Measurements from ENCODE around the gene UCKL1.
"Not testable (repeated sequence)": the region's sequence is repeated elsewhere in the genome, so short reads cannot be mapped to it uniquely, and the experiment has no call there.

The UCKL1 gene

GRCh38 chr20:63920226-63920625 lies 36.0 kb downstream of the UCKL1 start:
- no peaks in the 10 kb centered on the region for H3K9me2 ChIP-seq (replicated peaks; ENCODE audit: control insufficient read depth, low read length)
- H3K27me3 ChIP-seq (ENCODE audit: control insufficient read depth, low read length) = no peaks in the 10 kb centered on the region
- H4K20me1 ChIP-seq (ENCODE audit: control insufficient read depth, insufficient read depth, low read depth, low read length) = no peaks in the 10 kb centered on the region
- H3K9me3 ChIP-seq (ENCODE audit: control insufficient read depth, insufficient read depth, low read length) = peaks cover 9% of the 10 kb centered on the region; the same call in 1 of the 2 replicates
- TF ChIP-seq EZH2phosphoT487 (IDR thresholded peaks at IDR 0.05; ENCODE audit: borderline replicate concordance, low read length) = no peak
- TF ChIP-seq CTCF (IDR thresholded peaks at IDR 0.05; ENCODE audit: low read depth, low read length, poor library complexity, severe bottlenecking) = no peak
- H3K4me2 ChIP-seq (ENCODE audit: low read length) = no peak overlapping the region
- H3K4me3 ChIP-seq (ENCODE audit: low read length) = no peak overlapping the region
- H3K36me3 ChIP-seq (ENCODE audit: control insufficient read depth, low read length) = peaks cover 20% of the 10 kb centered on the region
- peaks cover 35% of the 10 kb centered on the region for H3K4me1 ChIP-seq (ENCODE audit: control insufficient read depth, low read length)
- no peaks in the 10 kb centered on the region for H3F3A ChIP-seq (ENCODE audit: control insufficient read depth, insufficient read depth)
- H3K27ac ChIP-seq (ENCODE audit: low read depth, low read length) = no peak overlapping the region
- H3K79me2 ChIP-seq (ENCODE audit: control insufficient read depth, low read length) = peaks cover 75% of the 10 kb centered on the region

DNA sequence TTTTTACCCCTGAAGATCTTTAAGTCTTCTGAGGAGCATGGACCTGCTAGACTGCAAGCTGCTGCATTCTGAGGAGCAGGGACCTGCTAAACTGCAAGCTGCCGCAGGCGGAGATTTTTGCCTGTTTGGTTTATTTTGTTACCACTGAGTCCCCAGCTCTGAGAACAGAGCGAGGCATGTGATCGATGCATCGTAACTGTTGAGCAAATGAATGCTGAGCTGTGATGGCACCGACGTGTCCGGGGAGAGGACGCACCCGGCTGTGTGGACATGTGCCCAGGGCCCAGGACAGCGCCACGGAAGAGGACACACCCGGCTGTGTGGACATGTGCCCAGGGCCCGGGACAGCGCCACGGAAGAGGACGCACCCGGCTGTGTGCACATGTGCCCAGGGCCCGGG lies 37.1 kb downstream of the UCKL1 start:
- Histone ChIP-seq H3K4me2 (ENCODE audit: low read length) (no peak overlapping the region), H3K79me2 (ENCODE audit: control insufficient read depth, low read length) (peaks cover 77% of the 10 kb centered on the region), H3K4me3 (ENCODE audit: low read length) (no peak overlapping the region), H4K20me1 (ENCODE audit: control insufficient read depth, insufficient read depth, low read depth, low read length) (no peaks in the 10 kb centered on the region), H3F3A (ENCODE audit: control insufficient read depth, insufficient read depth) (no peaks in the 10 kb centered on the region), H3K27me3 (ENCODE audit: control insufficient read depth, low read length) (no peaks in the 10 kb centered on the region), H3K9me3 (ENCODE audit: control insufficient read depth, insufficient read depth, low read length) (peaks cover 11% of the 10 kb centered on the region; the same call in 1 of the 2 replicates), H3K36me3 (ENCODE audit: control insufficient read depth, low read length) (peaks cover 25% of the 10 kb centered on the region), H3K4me1 (ENCODE audit: control insufficient read depth, low read length) (peaks cover 35% of the 10 kb centered on the region), H3K9me2 (replicated peaks; ENCODE audit: control insufficient read depth, low read length) (no peaks in the 10 kb centered on the region), H3K27ac (ENCODE audit: low read depth, low read length) (peak overlapping the region; percentile 14; the same call in 1 of the 2 replicates)
- TF ChIP-seq CTCF (IDR thresholded peaks at IDR 0.05; ENCODE audit: low read depth, low read length, poor library complexity, severe bottlenecking) = no peak
- TF ChIP-seq EZH2phosphoT487 (IDR thresholded peaks at IDR 0.05; ENCODE audit: borderline replicate concordance, low read length) = no peak

DNA sequence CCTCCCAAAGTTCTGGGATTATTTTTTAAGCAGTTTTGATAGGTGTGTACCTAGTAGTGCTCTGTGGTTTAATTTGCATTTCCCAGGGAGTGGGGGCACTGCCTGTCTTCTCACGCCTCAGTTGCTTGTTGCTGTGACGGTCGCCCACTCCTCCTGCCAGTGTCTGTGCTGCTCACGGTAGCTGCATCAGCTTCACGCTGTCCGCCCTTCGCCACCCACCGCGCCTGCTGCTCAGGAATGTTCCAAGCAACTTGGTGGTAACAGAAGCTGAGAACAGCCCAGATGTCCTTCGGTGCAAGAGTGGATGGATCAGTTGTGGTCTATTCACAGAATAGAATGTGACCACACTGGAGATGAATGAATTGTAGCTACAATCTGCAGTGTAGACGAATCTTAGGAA lies 38.4 kb downstream of the UCKL1 start:
- Histone ChIP-seq H3K27ac (ENCODE audit: low read depth, low read length) (no peak overlapping the region), H4K20me1 (ENCODE audit: control insufficient read depth, insufficient read depth, low read depth, low read length) (no peaks in the 10 kb centered on the region), H3K36me3 (ENCODE audit: control insufficient read depth, low read length) (peaks cover 34% of the 10 kb centered on the region), H3K4me1 (ENCODE audit: control insufficient read depth, low read length) (peaks cover 35% of the 10 kb centered on the region), H3K9me2 (replicated peaks; ENCODE audit: control insufficient read depth, low read length) (no peaks in the 10 kb centered on the region), H3K27me3 (ENCODE audit: control insufficient read depth, low read length) (no peaks in the 10 kb centered on the region), H3K4me2 (ENCODE audit: low read length) (peak overlapping the region; percentile 55), H3K4me3 (ENCODE audit: low read length) (peak overlapping the region; percentile 36; the same call in 1 of the 2 replicates), H3F3A (ENCODE audit: control insufficient read depth, insufficient read depth) (no peaks in the 10 kb centered on the region), H3K79me2 (ENCODE audit: control insufficient read depth, low read length) (peaks cover 78% of the 10 kb centered on the region), H3K9me3 (ENCODE audit: control insufficient read depth, insufficient read depth, low read length) (peaks cover 11% of the 10 kb centered on the region; the same call in 1 of the 2 replicates)
- TF ChIP-seq EZH2phosphoT487 (IDR thresholded peaks at IDR 0.05; ENCODE audit: borderline replicate concordance, low read length) (no peak), CTCF (IDR thresholded peaks at IDR 0.05; ENCODE audit: low read depth, low read length, poor library complexity, severe bottlenecking) (no peak)

GRCh38 chr20:63916371-63916939 lies 39.8 kb downstream of the UCKL1 start:
- H3K27me3 ChIP-seq (ENCODE audit: control insufficient read depth, low read length) = not testable (repeated sequence)
- peaks cover 87% of the 10 kb centered on the region for H3K79me2 ChIP-seq (ENCODE audit: control insufficient read depth, low read length)

More at GRCh38 chr20:63916371-63916939, 39.8 kb downstream of the UCKL1 start:
- not testable (repeated sequence) for H3K4me2 ChIP-seq (ENCODE audit: low read length); H3F3A ChIP-seq (ENCODE audit: control insufficient read depth, insufficient read depth); H3K27ac ChIP-seq (ENCODE audit: low read depth, low read length); H3K4me3 ChIP-seq (ENCODE audit: low read length); H3K9me2 ChIP-seq (replicated peaks; ENCODE audit: control insufficient read depth, low read length); H4K20me1 ChIP-seq (ENCODE audit: control insufficient read depth, insufficient read depth, low read depth, low read length)
- H3K36me3 ChIP-seq (ENCODE audit: control insufficient read depth, low read length) = peaks cover 34% of the 10 kb centered on the region
- H3K9me3 ChIP-seq (ENCODE audit: control insufficient read depth, insufficient read depth, low read length) = peaks cover 11% of the 10 kb centered on the region; the same call in 1 of the 2 replicates
- H3K4me1 ChIP-seq (ENCODE audit: control insufficient read depth, low read length) = peaks cover 35% of the 10 kb centered on the region

Data from DOHH2 (cell line).